SK-N-SH treated with all-trans-retinoic acid at 6 μM for 48 hours (cell line): Measurements from ENCODE around the gene BMPR2.

Experiments used
- ATAC-seq: fragments of 200-7000 bp; cut with Tn5 transposase; 3 replicates; pipeline ENCODE4 v1.9.1; 2020; ENCODE audit warnings: mild to moderate bottlenecking, moderate library complexity
- ARNTL ChIP-seq: fragments of 450-650 bp; formaldehyde crosslinking; IDR thresholded peaks from 2 replicates; pipeline ENCODE4 v1.5.0; 2020; ENCODE audit warnings: low read depth, mild to moderate bottlenecking, moderate library complexity, borderline replicate concordance
- BACH2 ChIP-seq: fragments of 250-450 bp; sonication (Bioruptor Pico); IDR thresholded peaks from 2 replicates; pipeline ENCODE4 v1.9.0; 2021; ENCODE audit warnings: mild to moderate bottlenecking, borderline replicate concordance
- CSDC2 ChIP-seq: fragments of 250-450 bp; sonication (Bioruptor Pico); IDR thresholded peaks from 2 replicates; pipeline ENCODE4 v1.5.0; 2020; ENCODE audit warnings: mild to moderate bottlenecking, moderate library complexity
- ESRRG ChIP-seq: fragments of 250-450 bp; sonication (Bioruptor Pico); IDR thresholded peaks from 2 replicates; pipeline ENCODE4 v1.6.1; 2021; ENCODE audit warnings: mild to moderate bottlenecking
- GLIS3 ChIP-seq: fragments of 250-450 bp; sonication (Bioruptor Pico); IDR thresholded peaks from 2 replicates; pipeline ENCODE4 v1.5.0; 2020; ENCODE audit warnings: mild to moderate bottlenecking, moderate library complexity
- ISL1 ChIP-seq: fragments of 250-450 bp; sonication (Bioruptor Pico); IDR thresholded peaks from 2 replicates; pipeline ENCODE4 v2.1.2; 2022; ENCODE audit warnings: mild to moderate bottlenecking, moderate library complexity
- OSR1 ChIP-seq: fragments of 250-450 bp; sonication (Bioruptor Pico); IDR thresholded peaks from 2 replicates; pipeline ENCODE4 v1.8.0; 2022; ENCODE audit warnings: moderate library complexity, mild to moderate bottlenecking, inconsistent platforms
- PPARA ChIP-seq: fragments of 250-450 bp; sonication (Bioruptor Pico); IDR thresholded peaks from 2 replicates; pipeline ENCODE4 v1.5.0; 2020; ENCODE audit warnings: mild to moderate bottlenecking, borderline replicate concordance
- RARB ChIP-seq: fragments of 250-450 bp; sonication (Bioruptor Pico); IDR thresholded peaks from 2 replicates; pipeline ENCODE4 v1.8.0; 2021; ENCODE audit warnings: mild to moderate bottlenecking, moderate library complexity
- TCF4 ChIP-seq: fragments of 250-450 bp; sonication (Bioruptor Pico); IDR thresholded peaks from 2 replicates; pipeline ENCODE4 v1.8.0; 2021; ENCODE audit warnings: mild to moderate bottlenecking, moderate library complexity, borderline replicate concordance
- TOX ChIP-seq: fragments of 250-450 bp; sonication (Bioruptor Pico); IDR thresholded peaks from 2 replicates; pipeline ENCODE4 v1.8.0; 2021; ENCODE audit warnings: mild to moderate bottlenecking, moderate library complexity, borderline replicate concordance
- ZC3H10 ChIP-seq: fragments of 250-450 bp; sonication (Bioruptor Pico); IDR thresholded peaks from 2 replicates; pipeline ENCODE4 v1.5.1; 2021; ENCODE audit warnings: mild to moderate bottlenecking, moderate library complexity
- ZFP3 ChIP-seq: fragments of 250-450 bp; sonication (Bioruptor Pico); IDR thresholded peaks from 2 replicates; pipeline ENCODE4 v1.5.0; 2020; ENCODE audit warnings: mild to moderate bottlenecking, moderate library complexity
- ZFP30 ChIP-seq: fragments of 450-650 bp; formaldehyde crosslinking; IDR thresholded peaks from 2 replicates; pipeline ENCODE4 v1.5.0; 2022; ENCODE audit warnings: mild to moderate bottlenecking, moderate library complexity
- ZNF565 ChIP-seq: fragments of 450-650 bp; formaldehyde crosslinking; conservative IDR thresholded peaks from 2 replicates; pipeline ENCODE4 v1.5.0; 2020; ENCODE audit warnings: low read depth, mild to moderate bottlenecking, moderate library complexity
- ZNF70 ChIP-seq: fragments of 450-650 bp; formaldehyde crosslinking; IDR thresholded peaks from 2 replicates; pipeline ENCODE4 v1.5.0; 2020; ENCODE audit warnings: mild to moderate bottlenecking, moderate library complexity
- ZNF8 ChIP-seq: fragments of 450-650 bp; formaldehyde crosslinking; IDR thresholded peaks from 2 replicates; pipeline ENCODE4 v1.5.0; 2020; ENCODE audit warnings: mild to moderate bottlenecking, moderate library complexity
- TF ChIP-seq, protein P1 (sequence below): fragments of 250-450 bp; sonication (Bioruptor Pico); IDR thresholded peaks from 2 replicates; pipeline ENCODE4 v1.8.0; 2021; ENCODE audit warnings: low read depth, mild to moderate bottlenecking, moderate library complexity, borderline replicate concordance
- TF ChIP-seq, protein P2 (sequence below): fragments of 250-450 bp; sonication (Bioruptor Pico); IDR thresholded peaks from 2 replicates; pipeline ENCODE4 v1.5.1; 2021; ENCODE audit warnings: mild to moderate bottlenecking, moderate library complexity
- TF ChIP-seq, protein P3 (sequence below): fragments of 250-450 bp; sonication (Bioruptor Pico); IDR thresholded peaks from 2 replicates; pipeline ENCODE4 v1.5.0; 2020; ENCODE audit warnings: mild to moderate bottlenecking, moderate library complexity
- TF ChIP-seq, protein P4 (sequence below): fragments of 250-450 bp; sonication (Bioruptor Pico); IDR thresholded peaks from 2 replicates; pipeline ENCODE4 v1.5.1; 2020; ENCODE audit warnings: low read depth, mild to moderate bottlenecking, moderate library complexity

The BMPR2 gene

DNA sequence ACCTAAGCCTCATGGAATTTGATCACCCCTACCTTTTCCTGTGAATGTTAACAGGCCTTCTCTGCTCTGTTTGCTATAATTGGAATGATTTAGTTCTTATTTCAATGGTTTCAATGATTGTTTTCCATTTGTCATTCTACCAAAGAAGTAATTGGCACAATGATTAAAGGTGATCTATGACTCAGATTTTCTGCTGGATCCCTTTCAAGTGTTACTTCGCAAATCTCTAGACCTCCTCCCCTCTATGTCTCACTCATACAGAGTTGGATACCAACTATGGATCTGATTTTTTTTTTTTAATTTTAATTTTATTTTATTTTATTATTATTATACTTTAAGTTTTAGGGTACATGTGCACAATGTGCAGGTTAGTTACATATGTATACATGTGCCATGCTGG is 229.0 kb downstream of the BMPR2 start:
- TF ChIP-seq ZNF70 (CRISPR knock-in tag): no peak
- TF ChIP-seq TCF4 (CRISPR knock-in tag): no peak
- TF ChIP-seq, protein P1, sequence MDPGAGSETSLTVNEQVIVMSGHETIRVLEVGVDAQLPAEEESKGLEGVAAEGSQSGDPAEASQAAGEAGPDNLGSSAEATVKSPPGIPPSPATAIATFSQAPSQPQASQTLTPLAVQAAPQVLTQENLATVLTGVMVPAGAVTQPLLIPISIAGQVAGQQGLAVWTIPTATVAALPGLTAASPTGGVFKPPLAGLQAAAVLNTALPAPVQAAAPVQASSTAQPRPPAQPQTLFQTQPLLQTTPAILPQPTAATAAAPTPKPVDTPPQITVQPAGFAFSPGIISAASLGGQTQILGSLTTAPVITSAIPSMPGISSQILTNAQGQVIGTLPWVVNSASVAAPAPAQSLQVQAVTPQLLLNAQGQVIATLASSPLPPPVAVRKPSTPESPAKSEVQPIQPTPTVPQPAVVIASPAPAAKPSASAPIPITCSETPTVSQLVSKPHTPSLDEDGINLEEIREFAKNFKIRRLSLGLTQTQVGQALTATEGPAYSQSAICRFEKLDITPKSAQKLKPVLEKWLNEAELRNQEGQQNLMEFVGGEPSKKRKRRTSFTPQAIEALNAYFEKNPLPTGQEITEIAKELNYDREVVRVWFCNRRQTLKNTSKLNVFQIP (CRISPR knock-in tag): no peak
- TF ChIP-seq ZC3H10 (CRISPR knock-in tag): no peak
- no peak for TF ChIP-seq ISL1
- TF ChIP-seq ZNF8: no peak
- no peak for ATAC-seq

DNA sequence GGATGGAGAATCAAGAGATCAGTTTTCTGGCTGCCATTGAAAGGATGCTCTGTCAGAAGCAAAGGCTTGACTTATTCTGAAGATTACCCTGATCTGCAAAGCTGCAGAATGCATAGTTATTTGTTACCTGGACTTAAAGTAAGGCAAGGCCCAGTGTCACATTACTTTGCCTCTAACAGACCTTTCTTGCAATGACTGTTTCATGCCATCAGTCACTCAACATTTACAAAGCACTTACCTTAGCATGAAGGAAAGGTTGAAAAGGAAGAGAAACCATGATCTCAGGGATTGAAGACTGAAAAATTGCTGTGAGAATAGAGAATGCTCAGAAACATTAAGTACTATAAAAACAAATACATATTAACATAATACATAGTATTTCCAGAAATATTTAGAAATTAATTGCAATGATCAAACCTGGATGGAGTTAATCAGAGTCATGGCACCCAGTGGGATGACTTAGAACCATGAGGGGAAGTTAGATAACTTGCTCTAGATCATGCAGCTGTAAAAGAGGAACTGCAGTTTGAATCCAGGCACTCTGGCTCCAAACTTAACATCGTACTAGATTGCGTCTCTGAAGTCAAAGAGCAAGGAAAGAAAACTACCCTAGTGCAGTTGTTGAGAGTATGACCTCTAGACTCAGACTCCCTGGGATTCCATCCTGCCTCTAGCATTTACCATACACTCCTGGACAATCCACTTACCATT is 232.2 kb downstream of the BMPR2 start:
- TF ChIP-seq TCF4 (CRISPR knock-in tag): no peak
- TF ChIP-seq, all 23 proteins: peak for 0
- no peak for ATAC-seq

DNA sequence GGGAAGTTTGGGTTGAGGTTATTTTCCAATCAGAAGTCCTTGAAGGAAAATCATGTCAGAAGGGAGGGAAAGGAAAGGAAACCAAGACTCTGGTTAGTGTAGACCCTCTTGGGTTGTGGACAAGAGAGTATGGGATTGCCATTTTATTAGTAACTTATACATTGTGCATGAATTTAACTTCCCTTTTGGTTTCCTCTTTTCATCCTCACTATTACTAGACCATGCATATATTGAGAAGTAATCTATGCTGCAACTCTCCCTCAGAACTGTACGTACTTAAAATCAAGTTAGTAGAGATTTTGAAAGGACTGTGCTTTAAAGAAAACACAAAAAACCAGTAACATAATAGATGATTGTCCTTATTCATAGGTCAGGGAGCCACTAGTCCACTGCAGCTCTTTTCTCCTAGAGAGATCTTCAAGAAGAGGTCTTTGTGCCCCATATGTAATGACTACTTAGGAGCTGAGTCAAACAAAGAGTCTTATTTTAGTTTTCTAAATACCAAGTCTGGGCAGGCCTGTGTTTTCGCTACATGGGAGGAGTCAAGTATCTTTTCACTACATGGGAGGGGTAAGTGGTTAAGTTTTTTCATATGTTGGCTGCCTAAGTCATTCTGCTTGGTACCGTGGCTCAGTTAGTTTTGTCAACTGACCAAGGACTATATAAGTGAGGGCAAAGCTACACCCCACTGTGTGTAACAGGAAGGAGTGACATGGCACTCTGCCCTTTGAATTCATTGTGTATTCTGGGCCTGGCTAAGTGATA is 233.4 kb downstream of the BMPR2 start:
- no peak for TF ChIP-seq ESRRG (CRISPR knock-in tag)
- no peak for TF ChIP-seq CSDC2 (CRISPR knock-in tag)
- no peak for TF ChIP-seq GLIS3 (CRISPR knock-in tag)
- TF ChIP-seq, protein P2, sequence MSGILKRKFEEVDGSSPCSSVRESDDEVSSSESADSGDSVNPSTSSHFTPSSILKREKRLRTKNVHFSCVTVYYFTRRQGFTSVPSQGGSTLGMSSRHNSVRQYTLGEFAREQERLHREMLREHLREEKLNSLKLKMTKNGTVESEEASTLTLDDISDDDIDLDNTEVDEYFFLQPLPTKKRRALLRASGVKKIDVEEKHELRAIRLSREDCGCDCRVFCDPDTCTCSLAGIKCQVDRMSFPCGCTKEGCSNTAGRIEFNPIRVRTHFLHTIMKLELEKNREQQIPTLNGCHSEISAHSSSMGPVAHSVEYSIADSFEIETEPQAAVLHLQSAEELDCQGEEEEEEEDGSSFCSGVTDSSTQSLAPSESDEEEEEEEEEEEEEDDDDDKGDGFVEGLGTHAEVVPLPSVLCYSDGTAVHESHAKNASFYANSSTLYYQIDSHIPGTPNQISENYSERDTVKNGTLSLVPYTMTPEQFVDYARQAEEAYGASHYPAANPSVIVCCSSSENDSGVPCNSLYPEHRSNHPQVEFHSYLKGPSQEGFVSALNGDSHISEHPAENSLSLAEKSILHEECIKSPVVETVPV: no peak
- no peak for ATAC-seq

DNA sequence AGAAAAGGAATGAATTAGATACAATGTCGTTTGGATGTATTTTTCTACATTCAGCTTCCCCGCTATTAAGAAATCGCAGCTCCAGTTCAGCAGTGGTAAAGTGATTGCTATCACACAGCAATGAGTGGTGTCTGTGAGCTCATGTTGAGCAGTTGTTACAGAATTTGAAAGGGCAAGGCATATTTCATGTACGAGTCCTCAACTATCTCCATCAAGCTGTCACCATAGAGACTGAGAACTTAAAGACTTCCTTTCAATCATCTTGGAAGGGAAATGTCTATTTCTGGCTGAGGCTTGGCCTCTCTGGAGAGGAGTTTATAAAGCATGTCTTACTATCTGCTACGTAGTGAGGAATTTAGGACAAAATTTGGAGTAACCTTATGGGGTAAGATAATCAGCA is 234.3 kb downstream of the BMPR2 start:
- ATAC-seq: no peak
- TF ChIP-seq GLIS3 (CRISPR knock-in tag): no peak
- TF ChIP-seq CSDC2 (CRISPR knock-in tag): no peak
- TF ChIP-seq ZC3H10 (CRISPR knock-in tag): no peak
- no peak for TF ChIP-seq ZNF565 (CRISPR knock-in tag)
- no peak for TF ChIP-seq ZNF70 (CRISPR knock-in tag)
- no peak for TF ChIP-seq TCF4 (CRISPR knock-in tag)

DNA sequence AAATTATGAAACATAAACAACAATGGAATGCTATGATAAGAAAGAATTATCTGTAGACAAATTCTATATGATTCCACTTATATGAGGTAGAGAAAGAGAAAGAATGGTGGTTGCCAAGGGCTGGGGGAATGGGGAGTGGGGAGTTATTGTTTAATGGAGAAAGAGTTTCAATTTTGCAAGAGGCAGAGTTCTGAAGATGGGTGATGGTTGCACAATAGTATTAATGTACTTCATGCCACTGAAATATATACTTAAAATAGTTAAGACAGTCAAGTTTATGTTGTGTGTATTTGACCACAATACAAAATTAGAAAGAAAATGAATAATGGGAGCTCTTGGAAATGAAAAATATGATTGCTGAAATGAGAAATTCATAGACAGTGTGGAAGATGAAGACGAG is 236.0 kb downstream of the BMPR2 start:
- ATAC-seq: no peak
- TF ChIP-seq ZNF565 (CRISPR knock-in tag) (no peak), ZNF8 (no peak), PPARA (CRISPR knock-in tag) (no peak), ZFP30 (CRISPR knock-in tag) (no peak), ZFP3 (no peak), ARNTL (CRISPR knock-in tag) (no peak), BACH2 (CRISPR knock-in tag) (no peak), ZC3H10 (CRISPR knock-in tag) (no peak), ZNF70 (CRISPR knock-in tag) (no peak), TCF4 (CRISPR knock-in tag) (no peak), OSR1 (CRISPR knock-in tag) (no peak), ISL1 (no peak), GLIS3 (CRISPR knock-in tag) (no peak), CSDC2 (CRISPR knock-in tag) (no peak), TOX (CRISPR knock-in tag) (no peak), RARB (no peak)
- TF ChIP-seq, protein P3, sequence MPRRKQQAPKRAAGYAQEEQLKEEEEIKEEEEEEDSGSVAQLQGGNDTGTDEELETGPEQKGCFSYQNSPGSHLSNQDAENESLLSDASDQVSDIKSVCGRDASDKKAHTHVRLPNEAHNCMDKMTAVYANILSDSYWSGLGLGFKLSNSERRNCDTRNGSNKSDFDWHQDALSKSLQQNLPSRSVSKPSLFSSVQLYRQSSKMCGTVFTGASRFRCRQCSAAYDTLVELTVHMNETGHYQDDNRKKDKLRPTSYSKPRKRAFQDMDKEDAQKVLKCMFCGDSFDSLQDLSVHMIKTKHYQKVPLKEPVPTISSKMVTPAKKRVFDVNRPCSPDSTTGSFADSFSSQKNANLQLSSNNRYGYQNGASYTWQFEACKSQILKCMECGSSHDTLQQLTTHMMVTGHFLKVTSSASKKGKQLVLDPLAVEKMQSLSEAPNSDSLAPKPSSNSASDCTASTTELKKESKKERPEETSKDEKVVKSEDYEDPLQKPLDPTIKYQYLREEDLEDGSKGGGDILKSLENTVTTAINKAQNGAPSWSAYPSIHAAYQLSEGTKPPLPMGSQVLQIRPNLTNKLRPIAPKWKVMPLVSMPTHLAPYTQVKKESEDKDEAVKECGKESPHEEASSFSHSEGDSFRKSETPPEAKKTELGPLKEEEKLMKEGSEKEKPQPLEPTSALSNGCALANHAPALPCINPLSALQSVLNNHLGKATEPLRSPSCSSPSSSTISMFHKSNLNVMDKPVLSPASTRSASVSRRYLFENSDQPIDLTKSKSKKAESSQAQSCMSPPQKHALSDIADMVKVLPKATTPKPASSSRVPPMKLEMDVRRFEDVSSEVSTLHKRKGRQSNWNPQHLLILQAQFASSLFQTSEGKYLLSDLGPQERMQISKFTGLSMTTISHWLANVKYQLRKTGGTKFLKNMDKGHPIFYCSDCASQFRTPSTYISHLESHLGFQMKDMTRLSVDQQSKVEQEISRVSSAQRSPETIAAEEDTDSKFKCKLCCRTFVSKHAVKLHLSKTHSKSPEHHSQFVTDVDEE (CRISPR knock-in tag): no peak
- TF ChIP-seq, protein P2: no peak
- TF ChIP-seq, protein P4, sequence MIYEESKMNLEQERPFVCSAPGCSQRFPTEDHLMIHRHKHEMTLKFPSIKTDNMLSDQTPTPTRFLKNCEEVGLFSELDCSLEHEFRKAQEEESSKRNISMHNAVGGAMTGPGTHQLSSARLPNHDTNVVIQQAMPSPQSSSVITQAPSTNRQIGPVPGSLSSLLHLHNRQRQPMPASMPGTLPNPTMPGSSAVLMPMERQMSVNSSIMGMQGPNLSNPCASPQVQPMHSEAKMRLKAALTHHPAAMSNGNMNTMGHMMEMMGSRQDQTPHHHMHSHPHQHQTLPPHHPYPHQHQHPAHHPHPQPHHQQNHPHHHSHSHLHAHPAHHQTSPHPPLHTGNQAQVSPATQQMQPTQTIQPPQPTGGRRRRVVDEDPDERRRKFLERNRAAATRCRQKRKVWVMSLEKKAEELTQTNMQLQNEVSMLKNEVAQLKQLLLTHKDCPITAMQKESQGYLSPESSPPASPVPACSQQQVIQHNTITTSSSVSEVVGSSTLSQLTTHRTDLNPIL: no peak
- TF ChIP-seq, protein P1 (CRISPR knock-in tag): no peak
